MM.1S (cell line): ENCODE results near the gene MAS1L.

ENCODE experiments used
- DNase-seq: peaks from one replicate; pipeline ENCODE4 v3.0.0-alpha.2; 2015
- H2AFZ ChIP-seq: fragments of 300-600 bp; sonication (generic); 2 replicates; pipeline ENCODE4 v1.6.0; 2016; ENCODE audit warnings: antibody characterized with exemption, low read length
- H3F3A ChIP-seq: fragments of 300-600 bp; sonication (generic); 2 replicates; pipeline ENCODE4 v1.6.1; 2016; ENCODE audit warnings: mild to moderate bottlenecking, antibody characterized with exemption, low read length, moderate library complexity, mixed read lengths; ENCODE audit not compliant: insufficient read depth
- H3K27ac ChIP-seq: fragments of 300-600 bp; sonication (generic); 2 replicates; pipeline ENCODE4 v1.5.1; 2016; ENCODE audit warnings: mild to moderate bottlenecking, low read length
- H3K27me3 ChIP-seq: fragments of 300-600 bp; sonication (generic); replicated peaks from 2 replicates; pipeline ENCODE4 v1.6.0; 2016; ENCODE audit warnings: low read length; ENCODE audit not compliant: insufficient read depth
- H3K36me3 ChIP-seq: fragments of 300-600 bp; sonication (generic); replicated peaks from 2 replicates; pipeline ENCODE4 v1.6.1; 2016; ENCODE audit warnings: mild to moderate bottlenecking, low read length, mixed read lengths; ENCODE audit not compliant: insufficient read depth
- H3K4me1 ChIP-seq: fragments of 300-600 bp; sonication (generic); 2 replicates; pipeline ENCODE4 v1.6.1; 2016; ENCODE audit warnings: low read length, mixed read lengths
- H3K4me2 ChIP-seq: fragments of 300-600 bp; sonication (generic); 2 replicates; pipeline ENCODE4 v1.6.0; 2016; ENCODE audit warnings: low read depth, low read length
- H3K4me3 ChIP-seq: fragments of 300-600 bp; sonication (generic); 2 replicates; pipeline ENCODE4 v1.5.1; 2016; ENCODE audit warnings: low read length, mixed read lengths
- H3K79me2 ChIP-seq: fragments of 300-600 bp; sonication (generic); 2 replicates; pipeline ENCODE4 v1.6.1; 2016; ENCODE audit warnings: mixed run types, low read length, mixed read lengths
- H3K9ac ChIP-seq: fragments of 300-600 bp; sonication (generic); 2 replicates; pipeline ENCODE4 v1.6.1; 2016; ENCODE audit warnings: low read length, mixed read lengths
- H3K9me2 ChIP-seq: fragments of 300-600 bp; sonication (generic); replicated peaks from 2 replicates; pipeline ENCODE4 v1.6.1; 2016; ENCODE audit warnings: mild to moderate bottlenecking, low read length, mixed read lengths; ENCODE audit not compliant: insufficient read depth
- H3K9me3 ChIP-seq: fragments of 300-600 bp; sonication (generic); replicated peaks from 2 replicates; pipeline ENCODE4 v1.6.1; 2016; ENCODE audit warnings: mild to moderate bottlenecking, low read length, mixed read lengths; ENCODE audit not compliant: insufficient read depth
- H4K20me1 ChIP-seq: fragments of 300-600 bp; sonication (generic); 2 replicates; pipeline ENCODE4 v1.6.1; 2016; ENCODE audit warnings: mild to moderate bottlenecking, low read length, moderate library complexity, mixed read lengths; ENCODE audit not compliant: insufficient read depth
- EZH2 ChIP-seq: fragments of 300-600 bp; sonication (generic); optimal IDR thresholded peaks from 2 replicates; pipeline ENCODE3; 2017; ENCODE audit warnings: low read depth, mild to moderate bottlenecking, antibody characterized with exemption, low read length, mixed read lengths
- EZH2phosphoT487 ChIP-seq: fragments of 300-600 bp; sonication (generic); IDR thresholded peaks from 2 replicates; pipeline ENCODE4 v1.6.1; 2018; ENCODE audit warnings: antibody characterized with exemption, low read length
- TF ChIP-seq, protein P1 (sequence below): fragments of 300-600 bp; sonication (generic); IDR thresholded peaks from 2 replicates; pipeline ENCODE4 v1.5.1; 2016; ENCODE audit warnings: antibody characterized with exemption, low read length, mixed read lengths

Gene MAS1L

DNA sequence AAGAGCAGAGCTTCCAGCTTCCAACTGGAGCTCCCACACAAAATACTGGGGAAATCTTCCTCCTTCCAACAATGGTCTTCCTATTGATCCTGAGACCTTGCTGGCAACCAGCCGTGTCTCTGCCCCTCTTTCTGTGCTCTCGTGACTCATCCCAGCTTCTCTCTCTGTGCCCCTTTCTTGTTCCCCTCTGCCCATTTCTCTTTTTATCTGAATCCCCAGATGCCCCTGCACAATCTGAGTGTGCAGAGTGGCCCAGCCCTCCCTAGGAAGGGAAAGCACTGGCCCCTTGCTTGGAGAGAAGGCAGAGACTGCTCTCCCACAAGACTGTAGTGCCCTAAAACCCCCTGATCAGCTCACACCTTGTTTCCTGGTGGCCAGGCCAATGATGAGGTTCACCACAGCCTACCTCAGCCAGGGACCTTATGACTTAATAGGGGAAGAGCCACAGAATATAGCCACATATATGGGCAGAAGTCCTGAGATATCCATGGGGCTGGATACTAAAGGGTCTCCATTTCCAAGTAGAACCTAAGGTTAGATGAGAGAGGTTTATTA is 23.1 kb upstream of the MAS1L start:
- Histone ChIP-seq H3K4me3 (no peak overlapping the region), H3K4me2 (no peak overlapping the region), H3K27me3 (no peaks in the 10 kb centered on the region), H2AFZ (no peak overlapping the region), H4K20me1 (no peaks in the 10 kb centered on the region), H3F3A (no peaks in the 10 kb centered on the region), H3K79me2 (no peaks in the 10 kb centered on the region), H3K9me3 (no peaks in the 10 kb centered on the region), H3K27ac (no peak overlapping the region), H3K36me3 (no peaks in the 10 kb centered on the region), H3K4me1 (peaks cover 9% of the 10 kb centered on the region), H3K9me2 (no peaks in the 10 kb centered on the region), H3K9ac (no peak overlapping the region)
- no peak for TF ChIP-seq EZH2phosphoT487
- no peak for TF ChIP-seq EZH2
- TF ChIP-seq, protein P1, sequence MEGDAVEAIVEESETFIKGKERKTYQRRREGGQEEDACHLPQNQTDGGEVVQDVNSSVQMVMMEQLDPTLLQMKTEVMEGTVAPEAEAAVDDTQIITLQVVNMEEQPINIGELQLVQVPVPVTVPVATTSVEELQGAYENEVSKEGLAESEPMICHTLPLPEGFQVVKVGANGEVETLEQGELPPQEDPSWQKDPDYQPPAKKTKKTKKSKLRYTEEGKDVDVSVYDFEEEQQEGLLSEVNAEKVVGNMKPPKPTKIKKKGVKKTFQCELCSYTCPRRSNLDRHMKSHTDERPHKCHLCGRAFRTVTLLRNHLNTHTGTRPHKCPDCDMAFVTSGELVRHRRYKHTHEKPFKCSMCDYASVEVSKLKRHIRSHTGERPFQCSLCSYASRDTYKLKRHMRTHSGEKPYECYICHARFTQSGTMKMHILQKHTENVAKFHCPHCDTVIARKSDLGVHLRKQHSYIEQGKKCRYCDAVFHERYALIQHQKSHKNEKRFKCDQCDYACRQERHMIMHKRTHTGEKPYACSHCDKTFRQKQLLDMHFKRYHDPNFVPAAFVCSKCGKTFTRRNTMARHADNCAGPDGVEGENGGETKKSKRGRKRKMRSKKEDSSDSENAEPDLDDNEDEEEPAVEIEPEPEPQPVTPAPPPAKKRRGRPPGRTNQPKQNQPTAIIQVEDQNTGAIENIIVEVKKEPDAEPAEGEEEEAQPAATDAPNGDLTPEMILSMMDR: no peak
- no peak for DNase-seq

DNA sequence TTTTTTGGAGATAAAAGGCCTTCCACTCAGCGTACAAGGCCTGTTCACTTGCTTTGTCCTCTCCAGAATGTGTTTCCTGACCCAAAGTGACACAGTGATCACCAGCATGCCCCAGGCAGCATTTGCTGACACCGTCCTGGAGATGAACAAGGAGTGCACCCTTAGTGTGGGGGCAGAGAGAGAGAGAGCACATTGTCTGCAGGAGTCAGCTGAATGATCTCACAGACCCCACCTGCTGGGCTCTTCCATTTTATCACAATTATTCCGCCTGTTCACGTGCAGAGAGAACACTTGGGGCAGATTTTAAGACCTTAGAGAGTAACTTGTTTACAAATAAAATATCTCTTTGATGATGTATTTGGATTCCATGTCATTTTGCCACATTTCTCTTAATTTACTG is 22.4 kb upstream of the MAS1L start:
- Histone ChIP-seq H2AFZ (no peak overlapping the region), H3K27me3 (no peaks in the 10 kb centered on the region), H3K9ac (no peak overlapping the region)

DNA sequence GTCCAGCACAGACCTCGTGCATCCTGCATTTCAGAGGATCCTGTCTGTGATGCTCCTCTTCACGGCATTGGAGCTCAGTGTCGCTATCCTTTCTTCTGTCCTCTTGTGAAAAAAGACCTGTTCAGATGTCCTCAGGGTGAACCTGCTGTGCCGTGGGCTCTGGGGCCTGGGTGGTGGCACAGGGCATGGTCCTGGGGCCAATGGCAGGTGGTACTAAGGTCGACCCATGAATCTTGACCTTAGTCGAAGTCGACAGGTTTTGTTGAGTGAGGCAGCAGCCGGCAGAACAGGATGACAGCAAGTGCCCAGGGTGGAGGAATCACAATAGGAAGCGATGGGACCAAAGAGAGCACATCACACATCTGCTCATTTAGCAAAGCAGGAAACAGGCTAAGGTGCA is 22.0 kb upstream of the MAS1L start:
- Histone ChIP-seq H4K20me1 (no peaks in the 10 kb centered on the region), H3K79me2 (no peaks in the 10 kb centered on the region), H3K27ac (no peak overlapping the region), H3F3A (no peaks in the 10 kb centered on the region), H3K36me3 (no peaks in the 10 kb centered on the region), H3K27me3 (no peaks in the 10 kb centered on the region), H2AFZ (no peak overlapping the region), H3K9me2 (no peaks in the 10 kb centered on the region), H3K4me3 (no peak overlapping the region), H3K9me3 (no peaks in the 10 kb centered on the region), H3K4me2 (no peak overlapping the region), H3K4me1 (peaks cover 9% of the 10 kb centered on the region), H3K9ac (no peak overlapping the region)
- TF ChIP-seq, protein P1: no peak
- TF ChIP-seq EZH2 (no peak), EZH2phosphoT487 (no peak)
- DNase-seq: no peak

More for the DNA sequence above, 22.4 kb upstream of the MAS1L start:
- no peak for DNase-seq
- Histone ChIP-seq H3K4me2 (no peak overlapping the region), H4K20me1 (no peaks in the 10 kb centered on the region), H3K27ac (no peak overlapping the region), H3K4me3 (no peak overlapping the region), H3K79me2 (no peaks in the 10 kb centered on the region), H3K4me1 (peaks cover 9% of the 10 kb centered on the region), H3K9me3 (no peaks in the 10 kb centered on the region), H3K9me2 (no peaks in the 10 kb centered on the region), H3F3A (no peaks in the 10 kb centered on the region), H3K36me3 (no peaks in the 10 kb centered on the region)
- TF ChIP-seq EZH2phosphoT487: no peak
- no peak for TF ChIP-seq EZH2
- TF ChIP-seq, protein P1: no peak
